IMR-90 (cell line): ENCODE data around the gene SRRD. TPM values are rescaled to one million over a fixed set of nuclear protein-coding genes. Genes with fewer than 3 reads are reported as not detected.

Experiments
- ATAC-seq: fragments of 200-7000 bp; cut with Tn5 transposase; 2 replicates; pipeline ENCODE4 v1.9.1; 2020; ENCODE audit warnings: low read depth, mild to moderate bottlenecking, moderate library complexity
- BruUV-seq: library from RNA; stranded (reverse); fragments of 400-500 nt; replicated peaks from 2 replicates; lab custom pipeline; 2021; lab: Mats Ljungman, UMichigan
- CTCF ChIA-PET: fragments of 300-600 bp; formaldehyde crosslinking; extraction: SDS; loops from one replicate; lab custom pipeline; 2021; ENCODE audit warnings: antibody characterized with exemption; lab: Yijun Ruan, JAX
- POLR2A ChIA-PET: fragments of 300-600 bp; sonication (Branson Sonifier 250); formaldehyde crosslinking; loops from one replicate; lab custom pipeline; 2022; ENCODE audit warnings: antibody characterized with exemption; ENCODE audit not compliant: unreplicated experiment; lab: Charles Lee
- DNase-seq: peaks from one replicate; pipeline ENCODE4 v3.0.0; 2013
- H2AFZ ChIP-seq: replicated peaks from 2 replicates; pipeline ENCODE3; 2013; ENCODE audit warnings: low read length, mild to moderate bottlenecking; ENCODE audit not compliant: poor library complexity
- H2AK5ac ChIP-seq: 2 replicates; pipeline ENCODE4 v1.6.1; 2013; ENCODE audit warnings: low read depth, low read length, inconsistent platforms
- H2AK9ac ChIP-seq: replicated peaks from 2 replicates; pipeline ENCODE3; 2013; ENCODE audit warnings: mild to moderate bottlenecking, low read depth, low read length, moderate library complexity; ENCODE audit not compliant: poor library complexity
- H2BK120ac ChIP-seq: 2 replicates; pipeline ENCODE4 v1.6.1; 2013; ENCODE audit warnings: low read depth, low read length, inconsistent platforms
- H2BK15ac ChIP-seq: 3 replicates; pipeline ENCODE4 v1.6.1; 2013; ENCODE audit warnings: low read depth, low read length, inconsistent platforms
- H2BK20ac ChIP-seq: 2 replicates; pipeline ENCODE4 v1.6.1; 2013; ENCODE audit warnings: low read depth, mild to moderate bottlenecking, inconsistent platforms, low read length, moderate library complexity
- H2BK5ac ChIP-seq: 2 replicates; pipeline ENCODE4 v1.6.1; 2013; ENCODE audit warnings: mild to moderate bottlenecking, low read depth, low read length, inconsistent platforms; ENCODE audit not compliant: poor library complexity, severe bottlenecking
- H3K14ac ChIP-seq: replicated peaks from 2 replicates; pipeline ENCODE4 v1.6.1; 2013; ENCODE audit warnings: low read depth, low read length, inconsistent platforms
- H3K18ac ChIP-seq: 2 replicates; pipeline ENCODE4 v1.6.1; 2013; ENCODE audit warnings: low read depth, low read length, control low read depth
- H3K23ac ChIP-seq: 2 replicates; pipeline ENCODE4 v1.6.1; 2013; ENCODE audit warnings: low read depth, low read length, inconsistent platforms
- H3K27ac ChIP-seq: 2 replicates; pipeline ENCODE4 v1.5.1; 2013; ENCODE audit warnings: mild to moderate bottlenecking, control low read depth, low read length; ENCODE audit not compliant: insufficient read depth
- H3K27me3 ChIP-seq: 2 replicates; pipeline ENCODE4 v1.6.1; 2013; ENCODE audit warnings: low read length; ENCODE audit not compliant: control insufficient read depth, insufficient read depth
- H3K36me3 ChIP-seq: 2 replicates; pipeline ENCODE4 v1.6.1; 2013; ENCODE audit warnings: low read length, mixed read lengths; ENCODE audit not compliant: control insufficient read depth, insufficient read depth
- H3K4ac ChIP-seq: 2 replicates; pipeline ENCODE4 v1.6.1; 2013; ENCODE audit warnings: low read depth, low read length, inconsistent platforms
- H3K4me1 ChIP-seq: 2 replicates; pipeline ENCODE4 v1.6.1; 2013; ENCODE audit warnings: low read length, mixed read lengths; ENCODE audit not compliant: control insufficient read depth, insufficient read depth
- H3K4me2 ChIP-seq: 2 replicates; pipeline ENCODE4 v1.6.1; 2013; ENCODE audit warnings: low read depth, mild to moderate bottlenecking, control low read depth, low read length, moderate library complexity
- H3K4me3 ChIP-seq: 2 replicates; pipeline ENCODE4 v1.5.1; 2013; ENCODE audit warnings: low read depth, mild to moderate bottlenecking, control low read depth, low read length, moderate library complexity; ENCODE audit not compliant: insufficient read depth
- H3K56ac ChIP-seq: 2 replicates; pipeline ENCODE4 v1.6.1; 2013; ENCODE audit warnings: low read length, inconsistent platforms; ENCODE audit not compliant: insufficient read depth; ENCODE audit errors: extremely low read depth
- H3K79me1 ChIP-seq, 2 experiments: 2 replicates each; pipeline ENCODE4 v1.6.1; 2013; ENCODE audit warnings: low read length in 2 of 2, inconsistent platforms in 1 of 2, low read depth in 1 of 2
- H3K9ac ChIP-seq: 2 replicates; pipeline ENCODE4 v1.6.1; 2013; ENCODE audit warnings: low read depth, low read length, control low read depth
- H3K9me1 ChIP-seq: 2 replicates; pipeline ENCODE4 v1.6.1; 2013; ENCODE audit warnings: low read length, inconsistent platforms; ENCODE audit not compliant: insufficient read depth
- H3K9me3 ChIP-seq: 2 replicates; pipeline ENCODE4 v1.6.1; 2013; ENCODE audit warnings: low read length; ENCODE audit not compliant: control insufficient read depth, insufficient read depth
- H4K20me1 ChIP-seq: 2 replicates; pipeline ENCODE4 v1.6.1; 2013; ENCODE audit warnings: low read length, inconsistent platforms; ENCODE audit not compliant: insufficient read depth
- H4K5ac ChIP-seq: 2 replicates; pipeline ENCODE4 v1.6.1; 2013; ENCODE audit warnings: mild to moderate bottlenecking, low read depth, low read length, control low read depth
- H4K8ac ChIP-seq, 2 experiments: 2 replicates each; pipeline ENCODE4 v1.6.1; 2013; ENCODE audit warnings: low read depth in 2 of 2, low read length in 2 of 2, control low read depth in 1 of 2, inconsistent platforms in 1 of 2
- H4K91ac ChIP-seq: 2 replicates; pipeline ENCODE4 v1.6.1; 2013; ENCODE audit warnings: low read depth, low read length, inconsistent platforms; ENCODE audit not compliant: insufficient read depth
- CEBPB ChIP-seq: IDR thresholded peaks from 2 replicates; pipeline ENCODE4 v1.6.1; 2012; ENCODE audit warnings: low read depth, low read length, improper control_type of control experiment
- WGBS, 2 experiments: methylation state at CpG; one replicate each; pipeline versions ENCODE4 v1.1.5 to v1.1.7; 2013; ENCODE audit warnings: missing lambda C conversion rate in 2 of 2; ENCODE audit not compliant: insufficient read length in 1 of 2; ENCODE audit errors: extremely low coverage in 2 of 2; 5-methylcytosine and 5-hydroxymethylcytosine counted together
- dilution Hi-C: fragments of 300-500 bp; cut with HindIII; formaldehyde crosslinking; loops from one replicate; pipeline ENCODE4 v1.14.3; 2018; ENCODE audit warnings: low sequenced_read_pairs; ENCODE audit not compliant: unreplicated experiment
- in situ Hi-C: fragments of 300-500 bp; cut with MboI; formaldehyde crosslinking; loops from 3 replicates; pipeline ENCODE4 v1.14.3; 2019; ENCODE audit warnings: low sequenced_read_pairs, inconsistent platforms, mixed read lengths
- intact Hi-C: fragments of 100-400 bp; cut with micrococcal nuclease; formaldehyde crosslinking; loops from 2 replicates; pipeline ENCODE4 v1.10.0; 2022
- polyA plus RNA-seq, 3 experiments: library from polyadenylated mRNA; depleted of rRNA; stranded (reverse); fragments of >200 nt; gene quantifications; 2 replicates each; pipeline ENCODE4 v1.2.3, GENCODE V29; 2012; ENCODE audit warnings: low replicate concordance in 1 of 3
- total RNA-seq: library from RNA; depleted of rRNA; stranded (reverse); fragments of >200 nt; gene quantifications from 2 replicates; pipeline ENCODE4 v1.2.3, GENCODE V29; 2012
- TF ChIP-seq, protein P1 (sequence below): fragments of 150-350 bp; IDR thresholded peaks from 2 replicates; pipeline ENCODE4 v1.6.1; 2017; ENCODE audit warnings: mild to moderate bottlenecking, antibody characterized with exemption, low read length, low read depth

SRRD gene
- total and polyA plus RNA-seq, 2 of the 4 experiments (the other 2 are of a cell fraction), result 18.3 to 24.0 TPM

DNA sequence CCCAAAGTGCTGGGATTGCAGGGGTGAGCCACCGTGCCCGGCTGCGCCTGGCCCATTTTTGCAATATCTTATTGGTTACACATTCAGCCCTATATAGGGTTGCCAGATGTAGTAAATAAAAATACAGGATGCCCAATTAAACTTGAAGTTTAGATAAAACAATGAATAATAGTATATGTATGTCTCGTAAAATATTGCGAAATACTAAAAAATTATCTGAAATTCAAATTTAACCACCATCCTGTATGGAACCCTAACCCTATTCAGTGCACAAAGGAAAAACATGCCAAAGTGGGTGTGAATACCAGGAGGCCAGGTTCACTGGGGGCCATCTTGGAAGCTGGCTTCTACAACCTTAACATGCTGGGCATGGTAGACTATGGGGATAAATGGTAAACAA lies 33.8 kb downstream of the SRRD start:
- DNase-seq (no peak), ATAC-seq (no peak)
- no CpG with 5 or more reads among the region's 5 CpGs for WGBS, 2 experiments
- dilution Hi-C loops (no loop called here), intact Hi-C loops (no loop called here), in situ Hi-C loops (no loop called here)
- Histone ChIP-seq H3K4me1 (peaks cover 2% of the 10 kb centered on the region), H3K79me1 (peaks cover 17% of the 10 kb centered on the region in 2 experiments), H3K23ac (no peak overlapping the region), H3K56ac (no peak overlapping the region), H3K9me3 (no peaks in the 10 kb centered on the region), H2AFZ (no peak overlapping the region), H2AK9ac (no peak overlapping the region), H3K18ac (no peak overlapping the region), H4K8ac (no peak overlapping the region), H3K4me3 (no peak overlapping the region), H2BK20ac (no peak overlapping the region), H3K36me3 (no peaks in the 10 kb centered on the region), H3K14ac (no peak overlapping the region), H2BK15ac (no peak overlapping the region), H3K4ac (no peak overlapping the region), H4K91ac (no peak overlapping the region), H3K9ac (no peak overlapping the region), H3K27ac (no peak overlapping the region), H2AK5ac (no peak overlapping the region), H3K4me2 (no peak overlapping the region), H2BK120ac (no peak overlapping the region), H2BK5ac (no peak overlapping the region), H4K20me1 (no peaks in the 10 kb centered on the region), H3K27me3 (no peaks in the 10 kb centered on the region), H3K9me1 (no peaks in the 10 kb centered on the region; the same call in 1 of the 2 replicates), H4K5ac (no peak overlapping the region)
- peak; percentile 92 for TF ChIP-seq CEBPB
- TF ChIP-seq, protein P1, sequence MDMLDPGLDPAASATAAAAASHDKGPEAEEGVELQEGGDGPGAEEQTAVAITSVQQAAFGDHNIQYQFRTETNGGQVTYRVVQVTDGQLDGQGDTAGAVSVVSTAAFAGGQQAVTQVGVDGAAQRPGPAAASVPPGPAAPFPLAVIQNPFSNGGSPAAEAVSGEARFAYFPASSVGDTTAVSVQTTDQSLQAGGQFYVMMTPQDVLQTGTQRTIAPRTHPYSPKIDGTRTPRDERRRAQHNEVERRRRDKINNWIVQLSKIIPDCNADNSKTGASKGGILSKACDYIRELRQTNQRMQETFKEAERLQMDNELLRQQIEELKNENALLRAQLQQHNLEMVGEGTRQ, result no peak
- BruUV-seq, result no TSS peak
- POLR2A ChIA-PET, result no interaction called here
- CTCF ChIA-PET, result no interaction called here
